ENCODE measurements around the gene DOCK8.

GRCh38 chr9:453832-454231 lies 239.2 kb downstream of the DOCK8 start:
- TF ChIP-seq, protein P1, sequence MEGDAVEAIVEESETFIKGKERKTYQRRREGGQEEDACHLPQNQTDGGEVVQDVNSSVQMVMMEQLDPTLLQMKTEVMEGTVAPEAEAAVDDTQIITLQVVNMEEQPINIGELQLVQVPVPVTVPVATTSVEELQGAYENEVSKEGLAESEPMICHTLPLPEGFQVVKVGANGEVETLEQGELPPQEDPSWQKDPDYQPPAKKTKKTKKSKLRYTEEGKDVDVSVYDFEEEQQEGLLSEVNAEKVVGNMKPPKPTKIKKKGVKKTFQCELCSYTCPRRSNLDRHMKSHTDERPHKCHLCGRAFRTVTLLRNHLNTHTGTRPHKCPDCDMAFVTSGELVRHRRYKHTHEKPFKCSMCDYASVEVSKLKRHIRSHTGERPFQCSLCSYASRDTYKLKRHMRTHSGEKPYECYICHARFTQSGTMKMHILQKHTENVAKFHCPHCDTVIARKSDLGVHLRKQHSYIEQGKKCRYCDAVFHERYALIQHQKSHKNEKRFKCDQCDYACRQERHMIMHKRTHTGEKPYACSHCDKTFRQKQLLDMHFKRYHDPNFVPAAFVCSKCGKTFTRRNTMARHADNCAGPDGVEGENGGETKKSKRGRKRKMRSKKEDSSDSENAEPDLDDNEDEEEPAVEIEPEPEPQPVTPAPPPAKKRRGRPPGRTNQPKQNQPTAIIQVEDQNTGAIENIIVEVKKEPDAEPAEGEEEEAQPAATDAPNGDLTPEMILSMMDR (IDR thresholded peaks at IDR 0.05) = no peak
- TF ChIP-seq POLR2A (IDR thresholded peaks at IDR 0.05) (no peak), POLR2AphosphoS5 (IDR thresholded peaks at IDR 0.05) (no peak)
